ENCODE results near the gene PXYLP1. TPM values are rescaled to one million over a fixed set of nuclear protein-coding genes. Genes with fewer than 3 reads are reported as not detected.

The PXYLP1 gene
- total RNA-seq, 1 donor = 9.1 TPM

DNA sequence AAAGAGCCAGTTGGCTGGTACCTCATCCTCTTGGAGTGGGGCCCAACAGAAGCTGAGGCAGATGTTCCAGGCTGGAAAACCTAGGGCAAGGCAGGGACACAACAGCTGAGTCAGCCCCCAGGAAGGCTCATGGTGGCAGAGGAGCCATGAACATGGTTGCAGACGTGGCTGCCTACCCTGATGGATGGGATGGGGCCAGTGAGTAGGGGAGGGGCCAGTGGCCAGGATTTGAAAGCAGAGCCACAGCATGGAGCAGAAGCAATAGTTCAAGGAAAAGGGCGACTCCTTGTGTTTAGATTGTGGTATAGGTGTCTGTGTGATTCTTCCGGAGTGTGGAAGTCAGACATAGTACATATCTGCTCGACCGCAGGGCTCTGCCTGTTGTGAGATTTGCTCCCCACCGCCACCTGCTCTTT lies 24.2 kb downstream of the PXYLP1 start:
- peak; percentile 35 for DNase-seq (ENCODE audit: low read depth)
- no peak overlapping the region for H3K4me3 ChIP-seq (ENCODE audit: low read depth, low read length)
- TF ChIP-seq, protein P1, sequence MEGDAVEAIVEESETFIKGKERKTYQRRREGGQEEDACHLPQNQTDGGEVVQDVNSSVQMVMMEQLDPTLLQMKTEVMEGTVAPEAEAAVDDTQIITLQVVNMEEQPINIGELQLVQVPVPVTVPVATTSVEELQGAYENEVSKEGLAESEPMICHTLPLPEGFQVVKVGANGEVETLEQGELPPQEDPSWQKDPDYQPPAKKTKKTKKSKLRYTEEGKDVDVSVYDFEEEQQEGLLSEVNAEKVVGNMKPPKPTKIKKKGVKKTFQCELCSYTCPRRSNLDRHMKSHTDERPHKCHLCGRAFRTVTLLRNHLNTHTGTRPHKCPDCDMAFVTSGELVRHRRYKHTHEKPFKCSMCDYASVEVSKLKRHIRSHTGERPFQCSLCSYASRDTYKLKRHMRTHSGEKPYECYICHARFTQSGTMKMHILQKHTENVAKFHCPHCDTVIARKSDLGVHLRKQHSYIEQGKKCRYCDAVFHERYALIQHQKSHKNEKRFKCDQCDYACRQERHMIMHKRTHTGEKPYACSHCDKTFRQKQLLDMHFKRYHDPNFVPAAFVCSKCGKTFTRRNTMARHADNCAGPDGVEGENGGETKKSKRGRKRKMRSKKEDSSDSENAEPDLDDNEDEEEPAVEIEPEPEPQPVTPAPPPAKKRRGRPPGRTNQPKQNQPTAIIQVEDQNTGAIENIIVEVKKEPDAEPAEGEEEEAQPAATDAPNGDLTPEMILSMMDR (IDR thresholded peaks at IDR 0.05; ENCODE audit: insufficient read depth, low read length) = peak; percentile 38

DNA sequence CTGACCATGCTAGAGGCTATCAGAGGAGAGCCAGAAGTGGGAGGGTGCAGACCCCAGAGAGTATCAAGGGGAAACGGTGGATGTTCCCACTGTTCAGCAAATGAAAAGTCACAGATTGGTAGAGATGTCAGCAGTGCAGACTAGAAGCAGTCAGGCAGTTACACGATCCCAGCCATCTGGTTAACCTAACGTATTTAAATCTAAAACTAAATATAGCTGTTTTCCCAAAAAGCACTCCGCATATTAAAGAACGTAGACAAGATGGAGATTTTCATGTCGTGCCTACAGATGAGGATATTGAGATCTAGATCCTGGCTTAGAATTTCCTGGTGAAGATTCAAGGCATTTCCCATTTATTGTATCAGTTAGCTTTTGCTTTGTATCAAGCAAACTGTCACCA lies 25.2 kb downstream of the PXYLP1 start:
- TF ChIP-seq, protein P1 (IDR thresholded peaks at IDR 0.05; ENCODE audit: insufficient read depth, low read length) = no peak
- H3K4me3 ChIP-seq (ENCODE audit: low read depth, low read length) = no peak overlapping the region
- DNase-seq (ENCODE audit: low read depth) = no peak

DNA sequence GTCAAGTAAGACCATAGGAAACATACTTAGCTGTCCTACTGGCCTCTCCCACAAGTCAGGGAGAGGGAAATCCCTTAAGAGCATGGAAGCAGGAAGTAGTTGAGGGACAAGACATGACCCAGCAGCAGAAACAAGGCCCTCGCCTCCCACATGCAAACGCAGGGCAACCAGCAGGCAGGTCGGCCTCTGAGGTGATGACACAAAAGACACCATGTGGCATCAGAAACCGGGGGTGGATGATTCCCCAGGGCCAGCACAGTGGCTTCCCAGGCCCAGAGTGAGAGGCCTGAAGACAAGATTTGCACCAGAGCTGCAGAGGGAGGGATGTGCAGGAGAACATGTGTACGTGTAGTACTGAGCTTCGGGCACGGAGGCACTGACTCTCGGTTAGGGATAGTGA lies 26.3 kb downstream of the PXYLP1 start:
- no peak overlapping the region for H3K4me3 ChIP-seq (ENCODE audit: low read depth, low read length)
- DNase-seq (ENCODE audit: low read depth) = no peak
- TF ChIP-seq, protein P1 (IDR thresholded peaks at IDR 0.05; ENCODE audit: insufficient read depth, low read length) = no peak

DNA sequence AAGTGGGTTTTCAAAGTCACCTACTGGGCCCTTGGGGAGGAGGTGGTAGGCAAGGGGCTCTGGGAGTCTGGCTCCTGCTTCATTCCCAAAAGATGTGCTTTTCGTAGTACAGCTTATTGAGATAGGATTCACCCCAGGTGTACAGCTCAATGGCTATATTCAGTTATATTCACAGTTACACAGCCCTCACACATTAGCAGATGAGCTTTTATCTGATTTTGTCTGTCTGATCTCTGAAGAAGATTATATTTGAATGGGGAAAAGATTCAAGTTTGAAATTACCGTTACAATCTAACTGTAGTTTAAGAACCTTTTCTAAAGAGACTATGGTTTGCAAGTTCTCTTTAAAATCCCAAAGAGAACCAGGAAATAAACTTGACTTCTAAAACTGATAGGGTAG lies 27.3 kb downstream of the PXYLP1 start:
- TF ChIP-seq, protein P1 (IDR thresholded peaks at IDR 0.05; ENCODE audit: insufficient read depth, low read length) = no peak
- no peak for DNase-seq (ENCODE audit: low read depth)
- no peak overlapping the region for H3K4me3 ChIP-seq (ENCODE audit: low read depth, low read length)

DNA sequence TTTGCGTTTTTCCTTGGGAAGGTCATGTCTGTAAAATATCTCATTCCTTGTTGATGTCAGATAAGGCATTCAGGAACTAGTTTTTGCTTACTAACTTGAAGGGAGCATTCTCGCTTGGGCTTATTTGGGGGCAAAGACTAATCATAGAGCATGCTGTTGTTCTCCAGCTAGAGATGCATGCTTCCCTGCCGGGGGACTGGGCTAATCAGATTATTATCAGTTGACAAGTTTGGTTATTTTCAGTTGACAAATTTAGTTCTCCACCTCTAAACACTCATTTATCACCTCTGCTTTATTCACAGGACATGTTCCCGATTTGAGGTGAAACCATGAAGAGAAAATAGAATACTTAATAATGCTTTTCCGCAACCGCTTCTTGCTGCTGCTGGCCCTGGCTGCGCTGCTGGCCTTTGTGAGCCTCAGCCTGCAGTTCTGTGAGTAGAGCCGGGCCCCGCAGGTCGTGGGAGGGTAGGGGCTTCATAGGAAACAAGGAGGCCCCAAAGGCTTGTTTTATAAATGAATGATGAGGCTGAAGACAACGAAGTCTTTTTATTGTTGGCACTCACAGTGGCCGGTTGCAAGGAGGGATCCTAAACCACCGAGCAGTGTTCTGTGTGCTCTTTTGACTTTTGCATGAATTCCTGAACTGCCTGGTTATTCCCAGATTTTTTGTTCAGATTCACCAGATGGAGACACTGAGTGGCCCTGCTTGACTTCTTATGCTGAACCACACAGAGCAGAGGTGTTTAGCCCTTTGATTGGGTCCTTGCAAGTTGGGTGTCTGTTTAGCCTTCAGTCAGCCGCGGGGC lies 28.4 kb downstream of the PXYLP1 start:
- H3K4me3 ChIP-seq (ENCODE audit: low read depth, low read length) = no peak overlapping the region
- no peak for DNase-seq (ENCODE audit: low read depth)
- TF ChIP-seq, protein P1 (IDR thresholded peaks at IDR 0.05; ENCODE audit: insufficient read depth, low read length) = no peak

DNA sequence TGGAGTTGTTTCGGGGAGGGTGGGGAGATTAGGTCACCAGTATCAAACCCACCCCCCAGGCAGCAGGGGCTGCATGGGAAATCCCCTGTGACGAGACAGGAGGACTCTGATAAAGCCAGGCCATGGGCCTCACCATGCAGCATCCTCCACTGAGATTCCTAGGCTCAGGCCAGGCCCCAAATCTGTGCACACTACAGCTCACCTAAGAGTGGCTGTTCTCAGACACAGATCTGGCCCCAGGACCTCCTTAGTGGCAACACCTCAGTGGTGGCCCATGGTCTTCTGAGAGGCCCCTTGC lies 29.0 kb downstream of the PXYLP1 start:
- TF ChIP-seq, protein P1 (IDR thresholded peaks at IDR 0.05; ENCODE audit: insufficient read depth, low read length) = no peak
- no peak overlapping the region for H3K4me3 ChIP-seq (ENCODE audit: low read depth, low read length)

More for the DNA sequence above, 29.0 kb downstream of the PXYLP1 start:
- no peak for DNase-seq (ENCODE audit: low read depth)

Measured in fibroblast of the aortic adventitia (primary cell).